Stomach smooth muscle (tissue), 2 donors: ENCODE data around the gene TJP3.

Experiments used
- H3K27ac ChIP-seq: one replicate; pipeline ENCODE4 v1.7.0; 2013; ENCODE audit warnings: mild to moderate bottlenecking, low read length, inconsistent platforms
- H3K27me3 ChIP-seq, 2 donors: one replicate each; pipeline ENCODE4 v1.7.0; 2013; ENCODE audit warnings: low read length in 2 of 2; ENCODE audit not compliant: insufficient read depth in 2 of 2, control insufficient read depth in 1 of 2
- H3K36me3 ChIP-seq, 2 donors: one replicate each; pipeline ENCODE4 v1.7.0; 2013; ENCODE audit warnings: low read length in 2 of 2; ENCODE audit not compliant: control insufficient read depth in 2 of 2, insufficient read depth in 2 of 2
- H3K4me1 ChIP-seq: one replicate; pipeline ENCODE4 v1.7.0; 2013; ENCODE audit warnings: low read length; ENCODE audit not compliant: control insufficient read depth, insufficient read depth
- H3K4me3 ChIP-seq, 2 donors: one replicate each; pipeline ENCODE4 v1.7.0; 2013; ENCODE audit warnings: low read length in 2 of 2
- H3K9ac ChIP-seq, 2 donors: one replicate each; pipeline ENCODE4 v1.7.0; 2013; ENCODE audit warnings: low read length in 2 of 2, mild to moderate bottlenecking in 1 of 2
- H3K9me3 ChIP-seq, 2 donors: one replicate each; pipeline ENCODE4 v1.7.0; 2013; ENCODE audit warnings: low read length in 2 of 2; ENCODE audit not compliant: control insufficient read depth in 2 of 2
- donor health status: healthy.
- donor health status: Pancreatic carcinoma.

TJP3 gene, protein sequence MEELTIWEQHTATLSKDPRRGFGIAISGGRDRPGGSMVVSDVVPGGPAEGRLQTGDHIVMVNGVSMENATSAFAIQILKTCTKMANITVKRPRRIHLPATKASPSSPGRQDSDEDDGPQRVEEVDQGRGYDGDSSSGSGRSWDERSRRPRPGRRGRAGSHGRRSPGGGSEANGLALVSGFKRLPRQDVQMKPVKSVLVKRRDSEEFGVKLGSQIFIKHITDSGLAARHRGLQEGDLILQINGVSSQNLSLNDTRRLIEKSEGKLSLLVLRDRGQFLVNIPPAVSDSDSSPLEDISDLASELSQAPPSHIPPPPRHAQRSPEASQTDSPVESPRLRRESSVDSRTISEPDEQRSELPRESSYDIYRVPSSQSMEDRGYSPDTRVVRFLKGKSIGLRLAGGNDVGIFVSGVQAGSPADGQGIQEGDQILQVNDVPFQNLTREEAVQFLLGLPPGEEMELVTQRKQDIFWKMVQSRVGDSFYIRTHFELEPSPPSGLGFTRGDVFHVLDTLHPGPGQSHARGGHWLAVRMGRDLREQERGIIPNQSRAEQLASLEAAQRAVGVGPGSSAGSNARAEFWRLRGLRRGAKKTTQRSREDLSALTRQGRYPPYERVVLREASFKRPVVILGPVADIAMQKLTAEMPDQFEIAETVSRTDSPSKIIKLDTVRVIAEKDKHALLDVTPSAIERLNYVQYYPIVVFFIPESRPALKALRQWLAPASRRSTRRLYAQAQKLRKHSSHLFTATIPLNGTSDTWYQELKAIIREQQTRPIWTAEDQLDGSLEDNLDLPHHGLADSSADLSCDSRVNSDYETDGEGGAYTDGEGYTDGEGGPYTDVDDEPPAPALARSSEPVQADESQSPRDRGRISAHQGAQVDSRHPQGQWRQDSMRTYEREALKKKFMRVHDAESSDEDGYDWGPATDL

DNA sequence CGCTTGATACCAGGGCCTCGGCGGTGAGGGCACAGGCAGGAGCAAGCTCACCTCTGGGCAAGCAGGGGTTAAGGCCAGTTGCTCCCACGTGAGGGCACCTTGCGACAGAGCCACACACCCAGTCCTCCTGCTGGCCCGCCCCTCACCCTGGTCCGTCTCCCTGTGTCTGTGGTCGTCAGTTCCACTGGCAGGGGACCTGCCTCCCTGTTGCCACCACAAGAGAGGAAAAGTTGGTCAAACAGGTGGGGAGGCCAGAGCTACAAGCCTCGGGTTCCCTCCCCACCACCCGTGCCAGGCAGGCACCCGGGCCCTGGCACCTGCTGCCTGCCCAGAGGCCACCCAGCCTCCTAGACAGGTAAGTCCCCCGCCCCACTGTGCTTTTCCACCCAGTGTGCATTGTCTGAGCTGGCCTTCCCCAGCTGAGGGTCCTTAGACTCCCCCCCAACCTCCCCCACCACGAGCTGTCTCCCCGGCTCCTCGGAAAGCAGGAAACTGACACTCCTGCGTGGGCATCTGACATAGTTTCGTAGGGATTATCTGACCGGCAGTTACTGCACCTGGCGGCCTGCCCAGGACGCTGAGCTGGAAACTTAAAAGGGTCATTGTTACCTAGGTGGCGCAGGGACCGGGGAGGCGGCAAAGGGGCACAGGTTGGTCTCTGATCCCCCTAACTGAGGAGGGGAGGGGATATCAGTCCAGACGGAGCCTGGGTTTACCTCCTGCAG is at the start of gene TJP3:
Gene TJP3 (plus strand): TSS at position 178 of the 725 bp plus-strand sequence. CDS start 20,049 bp downstream, outside the sequence.
- Histone ChIP-seq H3K9ac (no peak within 1 kb of the TSS), H3K4me3 (no peak within 1 kb of the TSS)

DNA sequence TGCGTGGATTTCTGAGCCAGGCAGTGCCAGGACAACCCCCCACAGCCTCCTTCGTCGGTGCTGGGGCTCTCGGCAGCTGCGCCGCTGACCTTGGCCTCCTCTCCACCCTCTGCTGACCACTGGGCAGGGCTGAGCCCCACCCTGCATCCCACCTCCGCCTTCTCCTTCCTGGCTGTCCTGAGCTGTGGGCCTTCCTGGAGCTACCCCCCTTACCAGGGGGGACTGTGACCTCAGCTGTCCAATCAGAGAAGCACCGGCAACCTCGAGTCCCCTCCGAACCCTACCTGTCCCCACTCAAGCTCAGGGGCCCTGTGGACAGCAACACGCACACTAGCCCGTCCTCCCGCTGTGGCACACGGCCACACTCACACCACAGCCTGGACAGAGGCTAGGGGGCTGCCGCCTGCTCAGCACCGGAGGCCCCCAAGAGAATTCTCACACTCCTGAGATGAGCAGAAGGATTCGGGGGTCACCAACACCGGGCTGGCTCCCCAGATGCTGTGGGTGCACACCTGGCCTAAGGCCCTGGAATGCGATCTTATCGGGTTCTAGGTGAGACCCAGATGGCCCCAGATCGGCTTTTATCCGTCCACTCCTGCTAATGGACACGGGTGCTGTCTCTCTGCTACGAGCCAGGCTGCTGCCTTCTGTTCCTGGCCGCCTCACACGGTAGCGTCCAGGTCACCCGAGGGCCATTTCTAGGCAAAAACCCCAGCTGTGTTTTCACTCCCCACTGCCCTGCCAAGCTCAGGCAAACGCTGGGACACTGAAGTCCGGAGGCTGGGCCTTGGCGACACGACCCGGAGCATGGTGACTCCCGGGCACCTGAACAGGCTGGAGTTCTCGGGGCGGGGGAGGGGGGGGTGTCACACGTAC is 49.1 kb upstream of the TJP3 start:
- no peaks in the 10 kb centered on the region for H3K9me3 ChIP-seq
- no peaks in the 10 kb centered on the region for H3K4me1 ChIP-seq
- H3K36me3 ChIP-seq: peaks cover 45 to 60% of the 10 kb centered on the region in 2 donors
- no peak overlapping the region for H3K9ac ChIP-seq
- no peak overlapping the region for H3K27ac ChIP-seq
- H3K27me3 ChIP-seq: no peaks in the 10 kb centered on the region
- no peak overlapping the region for H3K4me3 ChIP-seq

More for the DNA sequence above, at the start of gene TJP3:
- no peaks in the 10 kb centered on the region for H3K27me3 ChIP-seq
- no peaks in the 10 kb centered on the region for H3K9me3 ChIP-seq
- H3K27ac ChIP-seq: no peak within 1 kb of the TSS
- no peaks in the 10 kb centered on the region for H3K36me3 ChIP-seq
- H3K4me1 ChIP-seq: peaks cover 8% of the 10 kb centered on the region

DNA sequence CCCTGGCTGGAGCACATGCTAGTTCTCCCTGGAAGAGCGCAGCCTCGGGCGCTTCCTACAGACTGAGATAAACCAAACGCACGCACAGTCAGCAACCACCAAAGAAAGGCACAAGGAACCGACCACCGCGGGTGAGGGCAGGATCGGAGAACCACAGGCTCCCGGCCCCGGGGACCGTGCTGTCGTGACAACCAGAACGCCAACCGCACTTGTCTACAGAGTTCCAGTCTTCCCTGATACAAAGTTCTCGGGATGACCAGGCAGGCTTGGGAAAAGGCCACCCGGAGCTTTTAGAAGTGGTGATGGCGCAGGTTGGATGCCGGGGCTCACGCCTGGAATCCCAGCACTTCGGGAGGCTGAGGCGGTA is 48.5 kb upstream of the TJP3 start:
- Histone ChIP-seq H3K4me3 (no peak overlapping the region), H3K4me1 (no peaks in the 10 kb centered on the region), H3K9me3 (no peaks in the 10 kb centered on the region), H3K9ac (no peak overlapping the region), H3K36me3 (peaks cover 46 to 66% of the 10 kb centered on the region in 2 donors), H3K27ac (no peak overlapping the region), H3K27me3 (no peaks in the 10 kb centered on the region)

DNA sequence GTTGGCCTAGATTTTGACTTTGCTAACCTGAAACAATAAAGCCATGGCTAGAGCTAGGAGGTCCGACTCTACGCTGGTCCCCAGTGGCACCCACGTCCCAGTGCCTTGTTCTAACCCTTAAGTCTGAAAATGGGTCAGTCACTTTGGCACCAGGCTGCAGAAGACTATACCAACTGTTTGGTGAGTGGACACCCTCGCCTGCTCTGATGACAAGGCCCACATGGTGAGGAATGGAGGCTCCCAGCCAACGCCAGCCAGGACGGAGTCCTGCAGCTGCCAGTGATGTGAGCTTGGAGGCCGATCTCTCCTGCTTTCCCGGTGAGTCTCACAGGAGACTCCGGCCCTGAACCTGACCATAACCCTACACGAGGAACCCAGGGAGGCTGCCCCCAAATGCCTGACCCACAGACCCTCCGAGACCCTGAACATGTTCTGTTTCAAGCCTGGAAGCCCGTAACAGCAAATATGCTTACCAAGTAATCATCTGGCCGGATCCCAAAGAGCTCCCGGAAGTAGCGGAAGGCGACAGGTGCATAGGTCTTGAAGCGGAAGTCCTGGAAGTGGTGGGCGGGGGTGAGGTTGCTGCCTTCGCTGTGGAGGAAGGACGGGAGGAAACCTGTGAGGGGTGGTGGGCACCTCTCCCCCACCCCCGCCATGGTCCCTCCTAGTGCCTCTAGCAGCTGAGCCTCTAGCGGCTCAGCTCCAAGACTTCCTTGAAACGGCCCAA is 47.5 kb upstream of the TJP3 start:
- Histone ChIP-seq H3K9ac (no peak overlapping the region), H3K27me3 (no peaks in the 10 kb centered on the region), H3K9me3 (no peaks in the 10 kb centered on the region), H3K36me3 (peaks cover 46 to 63% of the 10 kb centered on the region in 2 donors), H3K4me1 (peaks cover 2% of the 10 kb centered on the region), H3K27ac (no peak overlapping the region), H3K4me3 (no peak overlapping the region)

DNA sequence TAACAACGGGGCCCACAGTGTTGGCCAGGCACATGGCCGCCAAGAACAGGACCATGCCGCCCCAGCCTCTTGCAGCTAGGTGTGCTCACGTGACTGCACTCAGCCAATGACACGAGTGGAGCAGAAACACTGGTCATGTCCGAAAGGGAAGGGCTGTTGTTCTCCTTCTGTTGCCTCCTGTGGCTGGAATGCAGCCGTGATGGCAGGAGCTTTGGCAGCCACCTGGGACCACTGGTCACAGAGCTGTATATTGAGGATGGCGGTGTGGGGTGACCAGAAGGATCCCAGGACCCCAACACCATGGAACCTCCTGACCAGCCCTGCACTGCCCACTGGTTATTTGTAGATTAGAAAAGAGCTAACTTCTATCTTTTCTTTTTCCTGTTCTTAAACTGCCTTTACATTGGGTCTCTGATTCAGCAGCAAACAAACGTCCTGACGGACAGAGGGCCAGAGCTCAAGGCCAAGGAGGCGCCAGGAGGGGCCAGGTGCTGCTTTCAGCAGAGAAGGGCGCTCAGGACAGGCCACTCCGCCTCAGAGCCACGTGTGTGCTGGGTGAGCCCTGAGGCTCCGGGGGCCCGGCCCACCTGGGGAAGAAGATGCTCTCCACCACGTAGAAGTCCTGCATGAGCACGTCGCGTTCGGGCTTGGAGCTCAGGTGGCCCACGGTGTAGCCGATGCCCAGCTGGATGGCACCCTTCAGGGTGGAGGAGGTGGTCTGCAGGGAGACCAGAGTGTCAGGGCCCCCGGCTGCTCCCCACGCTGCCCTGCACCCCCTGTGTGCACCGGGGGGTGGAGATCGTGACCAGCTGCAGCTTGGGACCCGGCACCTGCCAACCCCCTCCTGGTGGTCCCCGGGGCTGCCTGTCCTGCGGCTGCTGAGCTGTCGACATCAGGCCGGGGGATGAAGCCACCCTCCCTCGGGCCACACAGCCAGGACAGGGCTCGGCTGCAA is 46.6 kb upstream of the TJP3 start:
- no peaks in the 10 kb centered on the region for H3K27me3 ChIP-seq
- H3K36me3 ChIP-seq: peaks cover 51 to 62% of the 10 kb centered on the region in 2 donors
- no peak overlapping the region for H3K9ac ChIP-seq
- H3K4me3 ChIP-seq: no peak overlapping the region
- no peak overlapping the region for H3K27ac ChIP-seq
- peaks cover 10% of the 10 kb centered on the region for H3K4me1 ChIP-seq
- no peaks in the 10 kb centered on the region for H3K9me3 ChIP-seq

DNA sequence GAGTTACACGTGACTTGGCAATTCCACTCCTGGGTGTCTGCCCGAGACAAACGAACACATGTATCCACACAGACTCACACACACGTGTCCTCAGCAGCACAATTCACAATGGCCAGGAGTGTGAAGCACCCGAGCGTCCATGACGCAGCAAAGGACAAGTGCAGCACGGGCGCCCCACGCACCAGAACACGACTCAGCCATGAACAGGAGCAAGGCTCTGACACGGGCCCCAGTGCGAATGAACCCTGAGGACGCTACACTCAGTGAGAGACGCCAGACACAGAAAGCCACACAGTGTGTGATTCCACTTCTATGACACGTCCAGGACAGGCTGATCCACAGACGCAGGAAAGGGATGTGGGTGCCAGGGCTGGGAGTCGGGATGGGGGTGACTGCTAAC is 44.3 kb upstream of the TJP3 start:
- no peaks in the 10 kb centered on the region for H3K9me3 ChIP-seq
- H3K4me1 ChIP-seq: peaks cover 30% of the 10 kb centered on the region
- no peaks in the 10 kb centered on the region for H3K27me3 ChIP-seq
- H3K27ac ChIP-seq: no peak overlapping the region
- no peak overlapping the region for H3K9ac ChIP-seq
- H3K4me3 ChIP-seq: no peak overlapping the region
- H3K36me3 ChIP-seq: peaks cover 42 to 49% of the 10 kb centered on the region in 2 donors

DNA sequence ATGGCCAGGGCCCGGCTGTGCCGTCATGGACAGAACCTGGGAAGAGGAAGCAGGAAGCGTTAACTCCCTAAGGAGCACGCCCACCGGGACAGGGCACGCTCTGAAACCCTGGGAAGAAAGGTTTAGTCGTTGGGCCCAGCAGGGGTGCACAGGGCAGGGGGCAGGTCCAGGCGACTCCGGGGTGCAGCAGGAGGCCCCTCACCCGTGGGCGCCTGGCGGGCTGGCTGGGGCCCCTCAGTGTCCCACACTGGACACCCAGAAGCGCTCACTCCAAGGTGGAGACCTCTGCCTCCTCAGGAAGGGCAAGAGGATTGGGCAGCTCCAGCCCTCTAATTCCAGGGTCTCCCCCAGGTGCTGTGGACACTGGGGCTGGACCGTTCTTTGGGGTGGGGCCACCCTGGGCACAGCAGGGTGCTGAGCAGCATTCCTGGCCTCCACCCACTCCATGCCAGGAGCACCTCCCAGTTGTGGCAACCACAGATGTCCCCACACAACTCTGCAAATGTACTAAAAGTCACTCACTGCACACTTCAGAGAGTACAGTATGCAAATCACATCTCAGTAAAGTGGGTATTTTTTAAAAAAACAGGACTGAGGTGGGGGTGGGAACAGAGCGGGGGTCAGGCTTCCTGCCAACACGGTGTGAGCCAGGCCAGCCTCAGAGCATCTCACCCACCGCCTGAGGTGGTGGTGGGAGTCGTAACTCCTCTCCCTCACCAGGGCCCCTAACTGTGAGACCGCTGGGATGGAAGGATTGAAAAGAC is 43.1 kb upstream of the TJP3 start:
- Histone ChIP-seq H3K9ac (no peak overlapping the region), H3K9me3 (no peaks in the 10 kb centered on the region), H3K27me3 (no peaks in the 10 kb centered on the region), H3K27ac (no peak overlapping the region), H3K4me3 (no peak overlapping the region), H3K36me3 (peaks cover 34 to 42% of the 10 kb centered on the region in 2 donors), H3K4me1 (peaks cover 43% of the 10 kb centered on the region)

DNA sequence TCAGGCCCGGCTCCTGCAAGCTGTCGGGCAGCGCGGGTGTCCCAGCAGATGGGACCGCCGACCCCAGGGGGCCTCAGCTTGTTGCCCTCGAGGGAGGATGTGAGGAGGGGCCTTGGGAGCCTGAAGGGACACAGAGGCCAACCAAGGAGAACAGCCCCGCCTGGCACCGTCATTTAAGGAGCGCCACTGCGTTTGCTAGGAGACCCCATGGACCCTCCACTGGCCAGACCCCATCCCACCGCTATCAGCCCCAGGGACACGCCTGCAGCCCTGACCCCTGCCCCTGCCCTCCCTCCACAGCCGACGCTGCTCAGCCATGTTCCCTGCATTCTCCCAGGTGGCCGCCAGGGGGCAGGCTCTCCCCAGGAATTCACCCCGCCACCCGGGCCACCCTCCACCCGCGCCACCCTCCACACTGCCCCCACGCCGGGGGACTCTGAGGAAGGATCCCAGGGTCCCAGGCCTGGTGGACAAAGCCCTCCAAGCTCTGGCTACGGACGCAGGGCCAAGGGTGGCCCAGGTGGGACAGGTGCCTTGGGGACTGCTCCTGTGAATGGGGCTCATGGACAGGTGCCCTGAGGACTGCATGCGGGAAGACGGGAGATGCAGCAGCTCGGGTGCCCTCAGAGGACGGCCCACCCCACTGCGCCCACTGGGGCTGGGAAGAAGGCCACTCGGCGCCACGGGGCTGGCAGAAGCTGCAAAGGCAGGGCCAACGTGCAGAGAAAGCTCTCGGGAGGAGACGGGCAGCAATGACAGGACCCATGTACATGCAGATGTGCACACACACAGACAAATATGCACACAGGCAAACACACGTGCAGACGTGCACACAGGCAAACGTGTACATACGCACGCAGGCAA is 42.3 kb upstream of the TJP3 start:
- Histone ChIP-seq H3K4me1 (peaks cover 51% of the 10 kb centered on the region), H3K4me3 (no peak overlapping the region), H3K36me3 (peaks cover 27 to 38% of the 10 kb centered on the region in 2 donors), H3K9ac (no peak overlapping the region), H3K9me3 (no peaks in the 10 kb centered on the region), H3K27ac (peak overlapping the region; percentile 100), H3K27me3 (no peaks in the 10 kb centered on the region)
